AG20443 (cell line): Measurements from ENCODE around the gene RAB3GAP2.
"Not testable (repeated sequence)": the region's sequence is repeated elsewhere in the genome, so short reads cannot be mapped to it uniquely, and the experiment has no call there.

Experiments used
- DNase-seq: peaks from one replicate; pipeline ENCODE4 v3.0.0; 2012; ENCODE audit warnings: low spot score, mixed read lengths

RAB3GAP2 gene

DNA sequence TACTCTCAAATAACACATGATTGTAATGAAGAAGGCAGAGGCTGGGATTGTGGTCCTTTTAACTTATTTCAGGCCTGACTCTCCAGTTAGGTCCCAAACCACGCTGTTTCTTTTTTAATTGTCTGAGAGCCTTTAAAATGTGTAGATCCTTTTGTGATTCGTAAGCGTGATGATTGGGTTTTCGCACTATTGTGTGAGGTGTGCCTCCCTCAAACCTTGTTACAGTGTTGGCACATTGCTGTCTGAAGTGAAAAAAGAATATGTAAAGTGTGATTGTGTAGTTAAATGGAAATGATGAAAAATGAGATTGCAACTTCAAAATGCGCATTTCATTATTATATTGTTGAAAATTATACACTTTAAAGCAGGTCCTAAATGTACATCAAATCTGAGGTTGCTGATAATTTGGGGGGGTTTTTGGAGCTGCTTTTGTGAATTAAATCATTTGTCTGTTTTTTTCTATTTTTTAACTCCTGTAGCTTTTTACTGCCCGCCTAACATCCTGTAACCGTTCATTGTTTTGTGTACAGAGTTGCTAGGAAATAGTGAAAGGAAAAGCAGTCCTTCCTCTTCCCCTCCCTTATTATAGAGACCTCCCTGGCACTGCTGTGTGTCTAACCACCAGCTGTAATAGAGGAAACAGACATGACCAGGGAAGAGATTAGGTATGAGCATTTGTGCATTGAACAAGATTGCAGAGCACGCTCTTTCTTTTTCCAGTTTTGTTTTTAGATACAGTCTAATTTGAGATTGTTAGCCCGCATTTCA, 135.1 kb downstream of the RAB3GAP2 start:
- no peak for DNase-seq

DNA sequence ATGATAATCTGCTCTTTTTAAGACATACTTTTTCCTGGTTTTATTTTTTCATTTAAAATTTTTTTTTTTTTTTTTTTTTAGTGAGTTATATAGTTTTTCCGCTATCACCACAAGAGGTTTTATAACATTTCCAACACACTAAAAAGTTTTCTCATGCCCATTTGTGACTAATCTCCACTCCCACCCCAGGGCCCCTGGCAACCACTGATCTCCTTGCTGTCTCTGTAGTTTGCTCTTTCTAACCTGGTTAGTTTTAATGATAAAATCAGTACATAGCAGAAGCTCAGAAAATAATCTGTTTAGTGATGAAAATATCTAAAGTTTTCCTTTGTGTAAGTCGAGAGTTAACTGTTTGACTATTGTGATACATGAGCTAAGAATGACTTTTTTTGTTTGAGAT, 136.5 kb downstream of the RAB3GAP2 start:
- DNase-seq, result no peak

DNA sequence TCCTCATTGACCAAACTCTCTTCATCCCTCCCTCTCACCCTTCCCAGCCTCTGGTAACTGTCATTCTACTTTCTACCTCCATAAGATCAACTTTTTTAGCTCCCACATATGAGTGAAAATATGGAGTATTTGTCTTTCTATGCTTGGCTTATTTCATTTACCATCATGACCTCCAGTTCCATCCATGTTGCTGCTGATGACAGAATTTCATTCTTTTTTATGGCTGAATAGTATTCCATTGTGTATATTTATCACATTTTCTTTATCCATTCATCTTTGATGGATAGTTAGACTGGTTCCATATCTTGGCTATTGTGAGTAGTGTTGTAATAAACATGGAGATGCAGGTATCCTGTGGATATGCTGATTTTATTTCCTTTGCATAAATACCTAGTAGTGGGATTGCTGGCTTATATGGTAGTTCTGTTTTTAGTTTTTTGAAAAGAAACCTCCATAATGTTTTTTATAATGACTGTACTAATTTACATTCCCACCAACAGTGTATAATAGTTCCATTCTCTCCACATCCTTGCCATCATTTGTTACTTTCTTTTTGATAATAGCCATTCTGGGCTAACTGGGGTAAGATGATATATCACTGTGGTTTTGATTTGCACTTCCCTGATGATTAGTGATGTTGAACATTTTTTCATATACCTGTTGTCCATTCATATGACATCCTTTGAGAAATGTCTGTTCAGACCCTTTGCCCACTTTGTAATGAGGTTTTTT, 142.6 kb downstream of the RAB3GAP2 start:
- DNase-seq, result no peak

DNA sequence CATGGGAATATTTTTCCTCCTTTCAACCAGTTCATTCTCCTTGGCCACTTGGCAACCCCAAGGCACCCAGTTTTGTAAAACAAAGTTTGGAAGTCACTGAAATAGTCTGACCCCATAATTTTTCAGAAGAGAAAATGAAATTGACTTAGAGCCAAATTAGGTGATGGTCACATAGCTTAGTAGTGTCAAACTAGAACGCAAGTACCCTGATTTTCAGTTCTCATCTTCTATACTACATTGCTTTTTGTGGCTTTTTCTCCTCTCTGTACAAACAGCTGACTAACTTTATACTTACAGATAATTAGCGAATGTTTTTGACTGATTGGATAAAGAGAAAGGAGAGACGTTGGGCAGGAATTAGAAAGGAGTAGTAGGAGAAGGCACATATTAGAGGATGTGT, 145.2 kb downstream of the RAB3GAP2 start:
- DNase-seq, result no peak

DNA sequence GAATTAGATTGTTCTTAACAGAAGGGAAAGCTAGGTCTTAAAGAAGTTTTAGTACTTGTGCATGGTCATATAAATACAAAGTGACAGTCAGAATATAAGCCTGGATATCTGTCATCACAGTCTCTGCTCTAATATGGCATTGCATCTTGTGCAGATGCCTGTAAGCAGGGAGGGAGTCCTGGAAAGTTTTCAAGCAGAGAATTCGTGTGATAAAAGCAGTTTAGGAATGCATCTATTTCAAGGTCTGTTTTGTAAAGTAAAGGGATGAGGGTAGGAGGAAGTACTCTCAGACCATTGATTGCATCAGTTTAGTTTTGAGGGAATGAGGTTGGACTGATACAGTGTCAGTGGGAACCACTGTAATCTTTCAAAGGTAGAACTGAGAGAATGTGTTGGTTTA, 147.7 kb downstream of the RAB3GAP2 start:
- DNase-seq, result peak; percentile 39

DNA sequence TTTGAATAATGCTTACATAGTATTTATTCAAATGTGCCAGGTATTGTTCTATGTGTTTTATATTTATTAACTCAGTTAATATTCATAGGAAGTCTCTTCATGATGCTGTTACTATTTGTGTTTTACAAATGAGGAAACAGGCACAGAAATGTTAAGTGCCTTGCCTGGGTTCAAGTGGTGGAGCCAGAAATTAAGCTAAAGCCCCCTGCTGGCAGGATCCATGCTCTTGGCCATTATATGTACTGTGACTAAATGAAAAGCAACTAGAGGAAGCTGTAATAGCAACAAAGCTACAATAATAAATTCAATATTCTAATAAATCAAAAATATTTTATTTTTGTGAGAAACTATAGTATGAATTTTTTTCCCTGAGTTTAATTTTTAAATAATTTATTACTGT, 148.4 kb downstream of the RAB3GAP2 start:
- DNase-seq, result no peak

DNA sequence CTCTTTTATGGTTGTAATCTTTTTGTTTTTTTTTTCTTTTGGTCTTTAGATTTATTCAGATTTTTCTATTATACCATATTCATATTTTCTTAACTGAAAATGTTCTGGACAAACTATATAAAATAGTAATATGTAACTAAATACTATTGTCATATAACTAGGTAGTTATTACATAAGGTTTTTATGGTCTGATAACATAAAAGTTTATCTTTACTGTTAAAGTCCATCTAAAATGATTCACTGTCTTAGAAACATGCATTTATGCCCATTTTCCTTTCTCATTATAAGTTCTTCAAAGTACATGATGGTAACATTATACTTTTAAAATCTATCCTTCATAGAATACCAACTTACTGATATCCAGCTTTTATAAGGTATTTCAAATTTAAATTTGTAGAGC, 149.2 kb downstream of the RAB3GAP2 start:
- no peak for DNase-seq

DNA sequence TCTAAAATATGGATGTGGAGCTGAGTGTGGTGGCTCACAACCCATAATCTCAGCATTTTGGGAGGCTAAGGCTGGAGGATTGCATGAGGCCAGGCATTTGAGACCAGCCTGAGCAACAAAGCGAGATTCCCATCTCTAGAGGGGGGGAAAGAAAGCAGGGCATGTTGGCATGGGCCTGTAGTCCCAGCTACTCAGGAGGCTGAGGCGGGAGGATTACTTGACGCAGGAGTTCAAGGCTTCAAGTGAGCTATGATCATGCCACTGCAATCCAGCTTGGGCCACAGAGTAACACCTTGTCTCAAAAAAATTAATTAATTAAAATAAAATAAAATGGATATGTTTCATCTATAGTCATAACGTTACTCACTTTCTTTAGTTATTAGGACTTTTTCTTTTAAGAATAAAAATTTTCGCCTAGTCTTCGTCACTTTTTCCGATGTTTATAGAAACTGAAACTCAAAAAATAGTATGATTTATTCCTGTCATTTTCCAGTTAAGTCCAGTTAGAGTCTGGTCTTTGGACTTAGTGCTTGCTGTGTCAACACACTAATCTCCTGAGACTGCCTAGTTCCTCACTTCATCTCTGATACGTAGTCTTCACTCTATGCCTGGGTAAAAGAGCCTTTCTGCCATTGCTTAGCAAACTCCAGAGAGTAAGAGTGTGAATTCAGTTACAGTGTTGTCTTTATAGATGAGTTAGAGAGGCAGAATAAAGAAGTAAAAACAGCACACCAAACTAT, 150.3 kb downstream of the RAB3GAP2 start:
- DNase-seq, result no peak

DNA sequence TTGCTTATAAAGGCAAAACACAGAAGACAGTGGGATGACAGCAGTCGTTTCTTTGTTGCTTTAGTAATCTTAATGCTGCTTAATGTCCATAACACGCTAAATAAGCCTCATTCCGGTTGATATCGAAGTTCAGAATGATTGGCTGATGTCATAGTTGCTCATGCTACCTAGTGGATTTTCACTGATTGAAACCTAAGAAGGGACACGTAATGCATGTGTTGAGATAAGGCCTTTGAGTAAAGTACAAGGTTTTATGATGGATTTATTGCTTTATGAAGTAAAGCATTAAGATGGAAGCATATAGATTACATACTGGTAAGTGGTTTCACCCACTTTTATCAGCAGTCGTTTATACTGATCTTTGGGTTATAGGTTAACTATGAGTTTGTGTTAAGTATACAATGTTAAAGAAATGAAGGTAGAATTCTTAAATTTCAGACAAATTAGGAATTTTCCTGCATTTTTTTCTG, 153.2 kb downstream of the RAB3GAP2 start:
- DNase-seq, result no peak

DNA sequence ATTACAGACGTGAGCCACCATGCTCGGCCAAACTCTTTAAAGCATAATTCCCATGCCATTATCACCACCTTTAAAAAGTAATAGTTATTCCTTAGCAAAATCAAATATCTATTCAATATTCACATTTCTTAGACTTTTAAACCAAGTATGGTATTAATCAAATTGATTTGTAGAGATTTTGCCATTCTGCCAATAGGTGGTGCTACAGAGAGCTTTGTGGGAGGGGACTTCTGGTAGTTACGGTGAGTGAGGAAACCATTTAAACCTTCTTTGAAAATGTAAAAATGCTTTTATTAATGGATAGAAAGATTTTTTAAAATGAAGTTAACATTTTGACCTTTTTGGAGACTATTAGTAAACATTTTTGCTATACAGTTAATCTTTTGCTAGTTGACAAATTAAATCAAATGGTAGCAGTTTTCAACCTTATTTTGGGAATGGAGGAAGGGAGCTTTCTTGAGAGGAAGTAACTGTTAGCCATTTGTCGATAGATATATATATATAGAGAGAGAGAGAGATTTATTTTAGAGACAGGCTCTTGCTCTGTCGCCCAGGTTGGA, 159.0 kb downstream of the RAB3GAP2 start:
- peak; percentile 23 for DNase-seq

DNA sequence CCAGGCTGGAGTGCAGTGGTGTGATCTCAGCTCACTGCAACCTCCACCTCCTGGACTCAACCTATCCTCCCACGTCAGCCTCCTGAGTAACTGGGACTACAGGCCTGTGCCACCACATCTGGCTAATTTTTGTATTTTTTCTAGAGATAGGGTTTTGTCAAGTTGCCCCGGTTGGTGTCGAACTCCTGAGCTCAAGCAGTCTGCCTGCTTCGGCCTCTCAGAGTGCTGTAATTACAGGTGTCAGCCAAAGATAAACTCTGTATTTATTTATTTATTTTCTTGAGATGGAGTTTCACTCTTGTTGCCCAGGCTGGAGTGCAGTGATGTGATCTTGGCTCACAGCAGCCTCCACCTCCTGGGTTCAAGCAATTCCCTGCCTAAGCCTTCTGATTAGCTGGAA, 159.7 kb downstream of the RAB3GAP2 start:
- not testable (repeated sequence) for DNase-seq

DNA sequence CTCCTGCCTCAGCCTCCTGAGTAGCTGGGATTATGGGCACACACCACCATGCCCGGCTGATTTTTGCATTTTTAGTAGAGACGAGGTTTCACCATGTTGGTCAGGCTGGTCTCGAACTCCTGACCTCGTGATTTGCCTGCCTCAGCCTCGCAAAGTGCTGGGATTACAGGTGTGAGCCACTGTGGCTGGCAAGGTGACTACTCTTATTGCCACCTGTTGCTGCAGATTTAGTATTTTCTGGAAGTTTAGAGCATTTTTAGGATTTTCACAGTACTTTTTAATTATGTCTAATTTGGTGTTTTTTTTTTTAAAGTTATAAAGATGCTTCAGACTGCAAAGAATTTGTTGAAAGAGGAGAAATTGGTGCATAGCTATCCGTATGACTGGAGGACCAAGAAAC, 161.8 kb downstream of the RAB3GAP2 start:
- not testable (repeated sequence) for DNase-seq

DNA sequence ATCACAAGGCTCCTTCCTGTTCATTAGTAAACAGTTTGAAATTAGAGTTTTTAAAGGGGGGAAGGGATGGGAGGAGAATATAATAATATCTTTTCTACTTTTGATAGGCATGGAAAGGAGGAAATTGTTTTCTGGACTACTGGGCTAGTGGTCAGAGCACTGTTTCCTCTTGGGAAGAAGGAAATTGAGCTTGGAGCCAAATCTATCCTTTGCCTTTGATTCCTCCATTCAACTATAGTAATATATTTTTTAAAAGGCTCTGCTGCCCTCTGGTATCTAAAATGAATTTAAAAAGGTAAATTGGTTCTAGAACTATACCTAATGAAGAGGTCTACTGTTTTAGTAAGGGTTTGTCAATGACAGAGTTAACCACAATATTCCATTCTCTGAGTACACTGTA, 172.4 kb downstream of the RAB3GAP2 start:
- DNase-seq, result no peak
